ENCODE data around the gene CKM. TPM values are rescaled to one million over a fixed set of nuclear protein-coding genes. Genes with fewer than 3 reads are reported as not detected.

CKM gene
- total and polyA plus RNA-seq, 8 donors, result 4.1 to 58.5 (median 10.9) TPM; not detected in 2

DNA sequence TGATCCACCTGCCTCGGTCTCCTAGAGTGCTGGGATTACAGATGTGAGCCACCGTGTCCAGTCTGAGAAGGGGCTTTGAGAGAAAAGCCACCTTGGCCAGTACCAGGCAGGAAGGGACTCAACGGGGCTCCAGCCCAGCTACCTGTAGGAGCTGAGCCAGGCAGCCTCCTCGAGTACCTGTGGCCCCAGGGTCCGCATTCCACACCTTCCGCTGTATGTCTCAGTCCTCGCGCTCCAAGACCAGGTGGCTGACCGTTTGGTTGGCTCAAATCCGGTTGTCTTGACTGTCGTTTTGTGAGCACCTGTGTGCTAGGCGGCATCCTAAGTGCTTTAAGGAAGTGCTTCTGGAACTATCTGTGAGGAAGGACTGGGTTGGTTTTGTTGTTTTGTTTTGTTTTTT lies 55.4 kb downstream of the CKM start:
- WGBS, 5 donors, result 90 to 94% (median 92%) methylated on average over 11 to 12 of the region's 12 CpGs
- Histone ChIP-seq H3K27me3 (no peaks in the 10 kb centered on the region), H3K36me3 (peaks cover 8 to 82% (median 72%) of the 10 kb centered on the region in 4 donors), H3K4me1 (no peaks in the 10 kb centered on the region), H3K27ac (no peak overlapping the region), H3K4me3 (no peak overlapping the region), H3K9me3 (no peaks in the 10 kb centered on the region)
- DNase-seq, result no peak
- TF ChIP-seq POLR2AphosphoS5 (IDR thresholded peaks at IDR 0.05), result no peak
- TF ChIP-seq, protein P1, sequence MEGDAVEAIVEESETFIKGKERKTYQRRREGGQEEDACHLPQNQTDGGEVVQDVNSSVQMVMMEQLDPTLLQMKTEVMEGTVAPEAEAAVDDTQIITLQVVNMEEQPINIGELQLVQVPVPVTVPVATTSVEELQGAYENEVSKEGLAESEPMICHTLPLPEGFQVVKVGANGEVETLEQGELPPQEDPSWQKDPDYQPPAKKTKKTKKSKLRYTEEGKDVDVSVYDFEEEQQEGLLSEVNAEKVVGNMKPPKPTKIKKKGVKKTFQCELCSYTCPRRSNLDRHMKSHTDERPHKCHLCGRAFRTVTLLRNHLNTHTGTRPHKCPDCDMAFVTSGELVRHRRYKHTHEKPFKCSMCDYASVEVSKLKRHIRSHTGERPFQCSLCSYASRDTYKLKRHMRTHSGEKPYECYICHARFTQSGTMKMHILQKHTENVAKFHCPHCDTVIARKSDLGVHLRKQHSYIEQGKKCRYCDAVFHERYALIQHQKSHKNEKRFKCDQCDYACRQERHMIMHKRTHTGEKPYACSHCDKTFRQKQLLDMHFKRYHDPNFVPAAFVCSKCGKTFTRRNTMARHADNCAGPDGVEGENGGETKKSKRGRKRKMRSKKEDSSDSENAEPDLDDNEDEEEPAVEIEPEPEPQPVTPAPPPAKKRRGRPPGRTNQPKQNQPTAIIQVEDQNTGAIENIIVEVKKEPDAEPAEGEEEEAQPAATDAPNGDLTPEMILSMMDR (IDR thresholded peaks at IDR 0.05), result no peak
- no peak for TF ChIP-seq POLR2A (IDR thresholded peaks at IDR 0.05)
- TF ChIP-seq EP300 (IDR thresholded peaks at IDR 0.05), result no peak
- intact Hi-C loops (cut with DNase I; ENCODE audit: low total_unique reads), result no loop called here

DNA sequence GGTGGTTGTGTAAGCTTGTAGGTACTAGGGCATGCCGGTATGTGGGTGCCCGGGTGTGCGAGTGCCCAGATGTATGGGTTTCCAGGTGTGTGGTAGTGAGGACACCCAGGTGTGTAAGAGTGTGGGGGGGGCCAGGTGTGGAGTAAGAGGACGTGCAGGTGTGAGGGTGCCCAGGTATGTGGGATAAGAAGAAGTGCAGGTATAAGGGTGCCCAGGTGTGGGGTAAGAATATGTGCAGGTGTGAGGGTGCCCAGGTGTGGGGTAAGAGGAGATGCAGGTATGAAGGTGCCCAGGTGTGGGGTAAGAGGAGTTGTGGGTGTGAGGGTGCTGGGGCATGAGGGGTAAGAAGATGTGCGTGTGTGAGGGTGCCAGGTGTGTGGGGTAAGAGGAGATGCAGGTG lies 57.3 kb downstream of the CKM start:
- no peaks in the 10 kb centered on the region for H3K27me3 ChIP-seq
- no peaks in the 10 kb centered on the region for H3K9me3 ChIP-seq
- 91 to 96% (median 94%) methylated on average over 5 of the region's 5 CpGs for WGBS, 5 donors
- no peaks in the 10 kb centered on the region for H3K4me1 ChIP-seq
- TF ChIP-seq, protein P1 (IDR thresholded peaks at IDR 0.05), result no peak
- TF ChIP-seq POLR2AphosphoS5 (IDR thresholded peaks at IDR 0.05) (no peak), EP300 (IDR thresholded peaks at IDR 0.05) (no peak), POLR2A (IDR thresholded peaks at IDR 0.05) (no peak)
- intact Hi-C loops (cut with DNase I; ENCODE audit: low total_unique reads), result no loop called here
- peaks cover 0 to 76% (median 62%) of the 10 kb centered on the region in 4 donors for H3K36me3 ChIP-seq
- H3K27ac ChIP-seq, result no peak overlapping the region
- H3K4me3 ChIP-seq, result no peak overlapping the region
- no peak for DNase-seq

DNA sequence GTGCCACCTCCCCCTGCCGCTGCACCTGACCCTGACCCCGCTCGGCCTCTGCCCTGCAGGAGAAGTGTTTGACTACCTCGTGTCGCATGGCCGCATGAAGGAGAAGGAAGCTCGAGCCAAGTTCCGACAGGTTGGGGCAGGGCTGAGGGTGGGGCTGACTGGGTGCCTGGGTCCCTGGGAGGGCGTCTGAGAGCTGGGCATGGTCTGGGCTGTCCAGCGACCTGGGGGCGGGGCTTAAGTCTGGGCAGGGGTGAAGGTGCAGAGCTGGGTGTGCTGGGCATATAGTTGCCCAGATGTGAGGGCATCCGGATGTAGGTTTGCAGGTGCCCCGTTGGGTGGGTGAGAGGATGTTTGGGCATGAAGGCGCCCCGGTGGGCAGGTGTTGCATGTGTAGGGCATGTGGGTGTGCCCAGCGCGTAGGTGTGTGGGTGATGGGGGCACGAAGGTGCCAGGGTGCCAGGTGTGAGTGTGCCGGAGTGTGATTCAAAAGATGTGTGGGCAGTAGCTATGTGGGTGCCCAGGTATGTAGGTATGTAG lies 57.8 kb downstream of the CKM start:
- H3K27ac ChIP-seq, result no peak overlapping the region
- WGBS, 5 donors, result 77 to 93% (median 89%) methylated on average over 19 of the region's 19 CpGs
- no peak for DNase-seq
- no peaks in the 10 kb centered on the region for H3K4me1 ChIP-seq
- intact Hi-C loops (cut with DNase I; ENCODE audit: low total_unique reads), result no loop called here
- no peaks in the 10 kb centered on the region for H3K9me3 ChIP-seq
- no peak overlapping the region for H3K4me3 ChIP-seq
- H3K27me3 ChIP-seq, result no peaks in the 10 kb centered on the region
- TF ChIP-seq, protein P1 (IDR thresholded peaks at IDR 0.05), result no peak
- TF ChIP-seq POLR2AphosphoS5 (IDR thresholded peaks at IDR 0.05), result no peak
- TF ChIP-seq EP300 (IDR thresholded peaks at IDR 0.05), result no peak
- no peak for TF ChIP-seq POLR2A (IDR thresholded peaks at IDR 0.05)
- peaks cover 0 to 73% (median 57%) of the 10 kb centered on the region in 4 donors for H3K36me3 ChIP-seq

DNA sequence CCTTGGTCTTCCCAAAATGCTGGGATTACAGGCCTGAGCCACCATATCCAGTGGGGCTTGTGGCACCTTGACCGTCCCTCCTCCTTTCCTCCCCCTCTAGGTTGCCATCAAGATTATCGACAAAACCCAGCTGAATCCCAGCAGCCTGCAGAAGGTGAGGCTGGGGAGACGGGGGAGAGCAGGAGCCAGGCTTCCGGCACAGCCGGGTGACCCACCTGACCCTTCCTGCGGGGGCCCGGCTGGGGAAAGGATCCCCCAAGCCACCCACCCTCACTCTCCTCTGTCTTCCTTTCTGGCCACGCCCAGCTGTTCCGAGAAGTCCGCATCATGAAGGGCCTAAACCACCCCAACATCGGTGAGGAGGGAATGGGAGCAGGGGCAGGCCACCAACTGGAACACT lies 59.7 kb downstream of the CKM start:
- no peaks in the 10 kb centered on the region for H3K9me3 ChIP-seq
- intact Hi-C loops (cut with DNase I; ENCODE audit: low total_unique reads), result no loop called here
- H3K4me3 ChIP-seq, result no peak overlapping the region
- DNase-seq, result no peak
- H3K27me3 ChIP-seq, result no peaks in the 10 kb centered on the region
- H3K36me3 ChIP-seq, result peaks cover 0 to 65% (median 50%) of the 10 kb centered on the region in 4 donors
- TF ChIP-seq EP300 (IDR thresholded peaks at IDR 0.05), result no peak
- TF ChIP-seq POLR2AphosphoS5 (IDR thresholded peaks at IDR 0.05), result no peak
- TF ChIP-seq, protein P1 (IDR thresholded peaks at IDR 0.05), result no peak
- no peak for TF ChIP-seq POLR2A (IDR thresholded peaks at IDR 0.05)
- 85 to 94% (median 91%) methylated on average over 9 to 11 of the region's 11 CpGs for WGBS, 5 donors
- H3K27ac ChIP-seq, result no peak overlapping the region
- H3K4me1 ChIP-seq, result no peaks in the 10 kb centered on the region
